Measurements from ENCODE around the gene MMD.
"Not testable (repeated sequence)": the region's sequence is repeated elsewhere in the genome, so short reads cannot be mapped to it uniquely, and the experiment has no call there.

Gene MMD

DNA sequence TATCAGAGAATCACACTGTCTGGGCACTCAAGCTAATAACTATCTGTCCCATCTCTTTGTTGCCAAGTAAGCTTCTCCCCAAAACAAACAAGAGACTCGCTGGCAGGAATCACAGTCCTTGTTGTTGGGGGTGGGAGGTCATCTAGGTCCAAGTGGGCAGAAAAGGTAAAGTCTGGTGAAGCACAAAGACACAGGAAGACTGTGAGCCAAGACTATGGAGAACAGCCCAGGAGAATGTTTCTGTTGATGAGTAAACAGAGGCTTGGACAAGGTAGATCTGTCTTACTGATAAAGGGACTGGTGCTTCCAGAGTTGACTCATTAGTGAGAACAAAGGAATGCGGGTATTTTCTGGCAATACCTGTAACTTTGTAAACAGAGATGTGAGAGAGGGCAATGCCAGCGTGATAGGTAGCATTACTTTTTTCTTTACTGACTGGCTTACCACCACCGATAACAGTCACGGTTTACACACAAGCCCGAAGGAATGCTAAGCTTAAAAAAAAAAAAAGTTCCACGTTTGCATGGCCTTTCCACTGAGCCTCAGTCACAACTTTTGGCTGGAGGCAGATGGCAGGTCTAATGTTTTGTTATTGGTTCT, 11.5 kb upstream of the MMD start:
- Histone ChIP-seq H3K27me3 (ENCODE audit: control insufficient read depth, insufficient read depth, low read length) (no peaks in the 10 kb centered on the region), H3K27ac (ENCODE audit: low read length) (no peak overlapping the region), H3K4me1 (ENCODE audit: control insufficient read depth, insufficient read depth, low read length) (no peaks in the 10 kb centered on the region), H3K4me3 (ENCODE audit: low read length) (no peak overlapping the region), H3K9me3 (ENCODE audit: control insufficient read depth, insufficient read depth, low read length) (no peaks in the 10 kb centered on the region), H3K36me3 (ENCODE audit: control insufficient read depth, insufficient read depth, low read length) (no peaks in the 10 kb centered on the region)
- DNase-seq (ENCODE audit: low read depth, low spot score) = no peak
- WGBS (ENCODE audit: insufficient coverage, insufficient read length) = no CpG with 5 or more reads among the region's 7 CpGs

DNA sequence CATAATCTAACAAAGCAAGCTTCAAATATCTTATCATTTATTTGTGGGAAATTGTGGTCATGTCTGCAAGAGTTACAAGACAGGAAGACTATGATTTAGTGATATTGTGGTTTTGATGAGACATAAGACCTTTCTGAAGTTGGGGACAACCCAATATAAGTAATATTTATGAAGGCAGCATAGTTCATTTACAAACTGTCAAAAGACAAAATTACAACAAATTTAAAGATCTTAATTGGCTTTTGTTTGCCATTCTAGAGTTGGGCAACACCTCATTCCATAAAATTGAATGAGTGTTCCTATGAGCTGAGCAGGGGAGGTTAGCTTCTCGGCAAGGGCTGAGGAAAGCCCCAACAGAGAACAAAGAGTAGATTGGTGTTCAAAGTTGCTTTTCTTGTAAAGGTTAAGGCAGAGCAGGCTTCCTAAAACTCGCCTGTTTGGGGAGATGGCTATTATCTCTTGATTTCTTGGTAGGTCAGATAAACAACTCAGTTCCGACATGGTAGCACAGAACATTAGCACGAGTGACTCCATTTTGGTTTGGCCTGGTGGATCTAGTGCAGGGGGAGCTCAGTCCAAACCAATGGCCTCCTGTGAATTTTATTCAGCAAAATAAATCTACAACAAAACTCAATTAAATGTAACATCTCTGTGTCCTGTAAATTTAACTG, 10.9 kb upstream of the MMD start:
- no CpG with 5 or more reads among the region's 4 CpGs for WGBS (ENCODE audit: insufficient coverage, insufficient read length)
- no peak overlapping the region for H3K27ac ChIP-seq (ENCODE audit: low read length)
- H3K9me3 ChIP-seq (ENCODE audit: control insufficient read depth, insufficient read depth, low read length) = no peaks in the 10 kb centered on the region
- H3K27me3 ChIP-seq (ENCODE audit: control insufficient read depth, insufficient read depth, low read length) = no peaks in the 10 kb centered on the region
- no peaks in the 10 kb centered on the region for H3K36me3 ChIP-seq (ENCODE audit: control insufficient read depth, insufficient read depth, low read length)
- H3K4me3 ChIP-seq (ENCODE audit: low read length) = no peak overlapping the region
- DNase-seq (ENCODE audit: low read depth, low spot score) = no peak
- no peaks in the 10 kb centered on the region for H3K4me1 ChIP-seq (ENCODE audit: control insufficient read depth, insufficient read depth, low read length)

DNA sequence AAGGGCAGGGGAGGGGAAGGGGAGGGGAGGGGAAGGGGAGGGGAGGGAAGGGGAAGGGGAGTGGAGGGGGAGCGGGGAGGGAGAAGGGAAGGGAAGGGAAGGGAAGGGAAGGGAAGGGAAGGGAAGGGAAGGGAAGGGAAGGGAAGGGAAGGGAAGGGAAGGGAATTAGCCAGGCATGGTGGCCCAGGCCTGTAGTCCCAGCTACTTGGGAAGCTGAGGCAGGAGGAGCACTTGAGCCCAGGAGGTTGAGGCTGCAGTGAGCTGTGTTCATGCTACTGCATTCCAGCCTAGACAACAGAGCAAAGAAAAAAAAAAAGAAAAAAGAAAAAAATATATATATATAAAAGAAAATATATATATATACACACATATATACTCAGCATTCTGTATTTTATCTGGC, 10.3 kb upstream of the MMD start:
- not testable (repeated sequence) for H3K9me3 ChIP-seq (ENCODE audit: control insufficient read depth, insufficient read depth, low read length); H3K27me3 ChIP-seq (ENCODE audit: control insufficient read depth, insufficient read depth, low read length); H3K36me3 ChIP-seq (ENCODE audit: control insufficient read depth, insufficient read depth, low read length); H3K27ac ChIP-seq (ENCODE audit: low read length); DNase-seq (ENCODE audit: low read depth, low spot score); H3K4me3 ChIP-seq (ENCODE audit: low read length); H3K4me1 ChIP-seq (ENCODE audit: control insufficient read depth, insufficient read depth, low read length)
- no CpG with 5 or more reads among the region's 1 CpG for WGBS (ENCODE audit: insufficient coverage, insufficient read length)

DNA sequence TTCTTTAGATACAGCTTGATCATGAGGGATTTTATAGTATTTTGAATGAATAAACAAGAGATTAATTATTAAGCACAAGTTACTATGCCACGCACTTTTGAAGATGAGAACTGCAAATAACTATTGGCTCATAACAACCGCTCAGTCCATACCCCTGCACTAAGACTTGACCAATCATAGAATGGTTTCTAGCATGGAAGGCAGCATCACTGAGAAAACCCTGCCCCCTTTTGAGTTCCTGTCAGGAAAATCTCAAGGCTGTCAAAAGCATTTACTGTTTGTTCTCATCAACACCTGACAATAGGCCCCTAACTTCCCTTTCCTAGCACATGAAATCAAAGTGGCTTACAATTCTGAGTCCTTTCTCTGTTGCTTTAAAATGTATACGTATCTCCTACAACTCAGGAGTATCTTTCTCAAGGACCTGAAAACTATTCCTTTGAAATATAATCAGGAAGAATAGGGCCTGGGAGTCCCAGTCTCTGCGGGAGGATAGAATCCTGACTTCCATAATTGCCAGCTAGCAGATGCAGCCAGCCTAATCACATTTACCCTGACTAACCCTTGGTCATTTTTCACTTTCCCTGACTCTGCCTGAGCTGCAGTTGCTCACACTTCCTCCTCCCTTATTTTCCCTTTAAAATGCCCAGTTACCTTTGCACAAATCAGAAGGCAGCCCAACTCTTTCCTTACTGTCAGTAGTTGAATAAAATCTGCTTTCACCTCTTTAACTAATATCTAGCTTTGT, 9.1 kb upstream of the MMD start:
- no peaks in the 10 kb centered on the region for H3K9me3 ChIP-seq (ENCODE audit: control insufficient read depth, insufficient read depth, low read length)
- no peaks in the 10 kb centered on the region for H3K27me3 ChIP-seq (ENCODE audit: control insufficient read depth, insufficient read depth, low read length)
- no peak overlapping the region for H3K27ac ChIP-seq (ENCODE audit: low read length)
- no peak for DNase-seq (ENCODE audit: low read depth, low spot score)
- H3K36me3 ChIP-seq (ENCODE audit: control insufficient read depth, insufficient read depth, low read length) = no peaks in the 10 kb centered on the region
- no peak overlapping the region for H3K4me3 ChIP-seq (ENCODE audit: low read length)
- no CpG with 5 or more reads among the region's 4 CpGs for WGBS (ENCODE audit: insufficient coverage, insufficient read length)
- no peaks in the 10 kb centered on the region for H3K4me1 ChIP-seq (ENCODE audit: control insufficient read depth, insufficient read depth, low read length)

DNA sequence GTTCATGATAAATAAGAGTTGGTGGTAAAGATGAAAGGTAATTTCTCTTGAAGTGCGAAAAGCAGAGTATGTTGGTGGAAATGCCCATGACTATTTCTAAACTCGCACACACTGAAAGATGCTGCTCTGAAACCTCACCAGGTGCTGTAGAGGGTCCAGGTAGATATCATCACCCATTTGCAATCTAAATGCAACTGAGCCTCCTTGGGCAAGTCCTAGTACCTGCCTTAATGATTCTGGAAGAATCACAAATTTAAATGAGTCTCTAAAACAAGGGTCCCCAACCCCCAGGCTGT, 5.9 kb upstream of the MMD start:
- Histone ChIP-seq H3K27ac (ENCODE audit: low read length) (no peak overlapping the region), H3K27me3 (ENCODE audit: control insufficient read depth, insufficient read depth, low read length) (no peaks in the 10 kb centered on the region), H3K4me3 (ENCODE audit: low read length) (no peak overlapping the region), H3K9me3 (ENCODE audit: control insufficient read depth, insufficient read depth, low read length) (no peaks in the 10 kb centered on the region), H3K4me1 (ENCODE audit: control insufficient read depth, insufficient read depth, low read length) (no peaks in the 10 kb centered on the region), H3K36me3 (ENCODE audit: control insufficient read depth, insufficient read depth, low read length) (no peaks in the 10 kb centered on the region)
- no peak for DNase-seq (ENCODE audit: low read depth, low spot score)
- 100% methylated on average over 1 of the region's 2 CpGs for WGBS (ENCODE audit: insufficient coverage, insufficient read length)

DNA sequence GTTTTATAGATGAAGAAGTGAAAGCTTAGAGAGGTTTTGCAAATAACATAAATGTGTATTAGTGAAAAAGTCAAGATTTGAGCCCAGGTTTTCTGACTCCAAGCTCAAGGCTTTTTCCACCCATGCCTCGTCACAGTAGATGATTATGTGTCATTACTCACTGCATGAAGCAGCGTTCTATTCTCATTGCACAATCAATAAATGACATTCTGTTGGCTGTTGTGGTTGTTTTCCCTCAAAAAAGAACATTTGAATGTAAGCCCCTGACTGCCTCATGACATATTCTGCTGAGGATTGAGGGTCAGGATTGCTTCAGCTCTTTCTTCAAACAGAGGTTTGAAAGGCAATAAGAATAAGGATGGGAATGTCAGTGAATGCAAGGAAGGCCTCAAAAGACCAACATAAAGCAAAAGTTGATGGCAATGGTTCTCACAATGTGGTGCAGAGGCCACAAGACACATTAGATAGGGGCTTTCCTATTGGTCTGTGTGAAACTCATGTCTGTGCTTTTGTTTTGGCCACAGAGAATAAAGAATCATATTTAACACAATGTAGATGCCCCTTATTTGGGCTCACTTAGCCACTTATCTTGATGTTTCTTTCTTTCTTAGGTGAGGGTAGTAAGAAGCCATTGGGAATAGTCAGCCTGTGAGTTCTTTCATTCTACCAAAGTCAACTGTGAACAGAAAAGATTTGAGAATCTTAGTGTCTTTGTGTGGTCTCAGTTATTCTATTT, 5.4 kb upstream of the MMD start:
- no CpG with 5 or more reads among the region's 2 CpGs for WGBS (ENCODE audit: insufficient coverage, insufficient read length)
- Histone ChIP-seq H3K9me3 (ENCODE audit: control insufficient read depth, insufficient read depth, low read length) (no peaks in the 10 kb centered on the region), H3K27ac (ENCODE audit: low read length) (no peak overlapping the region), H3K36me3 (ENCODE audit: control insufficient read depth, insufficient read depth, low read length) (no peaks in the 10 kb centered on the region), H3K27me3 (ENCODE audit: control insufficient read depth, insufficient read depth, low read length) (no peaks in the 10 kb centered on the region), H3K4me3 (ENCODE audit: low read length) (no peak overlapping the region), H3K4me1 (ENCODE audit: control insufficient read depth, insufficient read depth, low read length) (no peaks in the 10 kb centered on the region)
- DNase-seq (ENCODE audit: low read depth, low spot score) = no peak

DNA sequence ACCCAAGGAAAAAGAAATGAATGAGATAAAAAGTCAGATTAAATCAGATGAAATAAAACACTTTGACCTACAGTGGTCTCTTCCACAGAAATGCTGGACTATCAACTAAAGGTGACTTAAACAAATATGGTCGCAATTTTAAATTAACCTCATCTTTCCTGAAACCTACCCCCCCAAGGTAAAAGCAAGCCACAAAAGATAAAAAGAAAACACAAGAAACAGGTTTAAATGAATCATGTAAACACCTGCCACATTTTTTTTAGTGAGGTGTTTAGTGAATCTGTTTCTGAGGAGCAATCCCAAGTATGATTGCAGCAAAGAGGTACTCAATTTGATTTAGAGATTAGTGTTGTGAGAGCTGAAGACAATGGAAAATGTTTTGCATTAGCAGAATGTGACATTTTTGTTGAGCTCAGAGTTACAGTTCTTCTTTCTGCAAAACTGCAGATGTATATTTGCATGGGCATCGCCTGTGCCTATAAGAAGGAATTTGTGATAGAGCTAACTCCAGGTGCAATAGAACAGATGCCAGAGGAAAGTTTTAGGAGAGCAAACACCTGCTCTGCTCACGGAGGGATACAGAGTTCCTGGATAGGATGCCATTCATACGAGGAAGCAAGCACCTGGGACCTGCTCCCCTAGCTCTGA, 3.4 kb upstream of the MMD start:
- Histone ChIP-seq H3K9me3 (ENCODE audit: control insufficient read depth, insufficient read depth, low read length) (no peaks in the 10 kb centered on the region), H3K4me1 (ENCODE audit: control insufficient read depth, insufficient read depth, low read length) (no peaks in the 10 kb centered on the region), H3K27me3 (ENCODE audit: control insufficient read depth, insufficient read depth, low read length) (no peaks in the 10 kb centered on the region), H3K36me3 (ENCODE audit: control insufficient read depth, insufficient read depth, low read length) (no peaks in the 10 kb centered on the region), H3K27ac (ENCODE audit: low read length) (no peak overlapping the region), H3K4me3 (ENCODE audit: low read length) (no peak overlapping the region)
- no CpG with 5 or more reads among the region's 4 CpGs for WGBS (ENCODE audit: insufficient coverage, insufficient read length)
- DNase-seq (ENCODE audit: low read depth, low spot score) = no peak

DNA sequence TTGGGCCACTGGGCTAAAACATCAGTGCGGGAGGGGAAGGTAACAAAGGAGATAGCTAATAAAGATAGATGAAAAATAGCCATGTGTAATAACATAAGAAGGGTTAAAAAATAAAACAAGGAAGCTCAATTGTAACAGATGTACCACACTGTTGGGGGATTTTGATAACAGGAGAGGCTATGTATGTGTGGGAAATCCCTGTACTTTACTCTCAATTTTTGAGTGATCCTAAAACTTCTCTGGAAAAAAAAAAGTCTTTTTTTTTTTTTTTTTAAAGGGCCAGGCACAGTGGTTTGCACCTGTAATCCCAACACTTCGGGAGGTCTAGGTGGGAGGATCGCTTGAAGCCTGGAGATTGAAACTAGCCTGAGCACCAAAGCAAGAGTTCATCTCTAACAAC, 1.9 kb upstream of the MMD start:
- Histone ChIP-seq H3K27me3 (ENCODE audit: control insufficient read depth, insufficient read depth, low read length) (no peaks in the 10 kb centered on the region), H3K4me1 (ENCODE audit: control insufficient read depth, insufficient read depth, low read length) (no peaks in the 10 kb centered on the region), H3K27ac (ENCODE audit: low read length) (no peak overlapping the region), H3K9me3 (ENCODE audit: control insufficient read depth, insufficient read depth, low read length) (no peaks in the 10 kb centered on the region), H3K4me3 (ENCODE audit: low read length) (no peak overlapping the region), H3K36me3 (ENCODE audit: control insufficient read depth, insufficient read depth, low read length) (no peaks in the 10 kb centered on the region)
- no peak for DNase-seq (ENCODE audit: low read depth, low spot score)
- WGBS (ENCODE audit: insufficient coverage, insufficient read length) = no CpG with 5 or more reads among the region's 3 CpGs

DNA sequence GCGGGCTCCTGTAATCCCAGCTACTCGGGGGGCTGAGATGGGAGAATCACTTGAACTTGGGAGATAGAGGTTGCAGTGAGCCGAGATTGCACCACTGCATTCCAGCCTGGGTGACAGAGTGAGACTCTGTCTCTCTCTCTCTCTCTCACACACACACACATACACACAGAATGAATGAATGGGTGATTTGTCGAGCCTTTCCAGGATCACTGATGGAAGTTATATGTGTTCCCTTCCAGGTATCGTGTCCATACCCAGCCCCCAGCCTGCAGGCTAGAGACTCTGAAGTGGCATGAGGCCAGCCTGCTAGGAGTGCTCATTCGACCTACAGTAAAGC, 1.2 kb upstream of the MMD start:
- H3K36me3 ChIP-seq (ENCODE audit: control insufficient read depth, insufficient read depth, low read length); H3K9me3 ChIP-seq (ENCODE audit: control insufficient read depth, insufficient read depth, low read length); DNase-seq (ENCODE audit: low read depth, low spot score); H3K4me3 ChIP-seq (ENCODE audit: low read length); H3K4me1 ChIP-seq (ENCODE audit: control insufficient read depth, insufficient read depth, low read length); H3K27me3 ChIP-seq (ENCODE audit: control insufficient read depth, insufficient read depth, low read length); H3K27ac ChIP-seq (ENCODE audit: low read length): not testable (repeated sequence)
- no CpG with 5 or more reads among the region's 6 CpGs for WGBS (ENCODE audit: insufficient coverage, insufficient read length)

DNA sequence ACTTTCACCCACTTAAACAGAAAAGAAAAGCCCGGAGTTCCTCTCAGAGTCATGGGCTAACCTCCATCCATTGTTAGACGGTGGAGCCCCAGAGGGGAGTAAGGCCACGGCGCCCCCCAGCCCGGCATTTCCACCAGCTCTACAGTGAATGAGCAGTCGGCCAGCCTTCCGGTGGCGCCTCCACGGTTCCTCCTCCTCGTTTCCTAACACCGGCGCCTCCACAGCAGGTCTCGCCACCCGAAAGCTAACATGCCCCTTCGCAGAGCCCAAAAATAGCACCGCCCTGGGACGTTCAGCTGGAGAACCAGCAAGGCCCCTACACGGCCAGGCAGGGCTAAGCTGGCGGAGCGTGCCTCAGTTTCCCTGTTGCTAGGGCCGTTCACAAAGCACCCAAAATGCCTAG, 858 bp downstream of the MMD start:
- no peak for DNase-seq (ENCODE audit: low read depth, low spot score)
- Histone ChIP-seq H3K27ac (ENCODE audit: low read length) (no peak overlapping the region), H3K27me3 (ENCODE audit: control insufficient read depth, insufficient read depth, low read length) (no peaks in the 10 kb centered on the region), H3K9me3 (ENCODE audit: control insufficient read depth, insufficient read depth, low read length) (no peaks in the 10 kb centered on the region), H3K36me3 (ENCODE audit: control insufficient read depth, insufficient read depth, low read length) (no peaks in the 10 kb centered on the region), H3K4me1 (ENCODE audit: control insufficient read depth, insufficient read depth, low read length) (no peaks in the 10 kb centered on the region), H3K4me3 (ENCODE audit: low read length) (peak overlapping the region; percentile 97)
- WGBS (ENCODE audit: insufficient coverage, insufficient read length) = no CpG with 5 or more reads among the region's 21 CpGs

Measured in iPS DF 6.9 (cell line).